ENCODE data around the gene RGS8.

DNA sequence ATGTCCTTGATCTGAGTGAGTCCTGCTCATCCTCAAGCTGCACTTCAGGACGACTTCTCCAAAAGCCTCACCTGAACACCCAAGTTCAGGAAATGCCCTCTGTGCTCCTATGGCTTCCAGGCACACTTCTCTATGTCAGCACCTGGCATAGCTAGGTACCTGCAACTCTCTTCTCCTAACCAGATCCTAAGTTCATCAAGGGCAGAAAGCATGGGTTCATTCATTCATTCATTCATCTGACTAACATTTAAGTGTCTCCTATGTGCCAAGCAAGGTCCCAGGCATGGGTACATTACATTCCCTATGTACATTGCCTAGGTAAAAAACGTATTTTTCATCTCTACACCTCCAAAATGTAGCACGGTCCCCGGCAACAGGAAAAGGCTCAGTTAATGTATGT lies 4.0 kb downstream of the RGS8 start:
- TF ChIP-seq, protein P1, sequence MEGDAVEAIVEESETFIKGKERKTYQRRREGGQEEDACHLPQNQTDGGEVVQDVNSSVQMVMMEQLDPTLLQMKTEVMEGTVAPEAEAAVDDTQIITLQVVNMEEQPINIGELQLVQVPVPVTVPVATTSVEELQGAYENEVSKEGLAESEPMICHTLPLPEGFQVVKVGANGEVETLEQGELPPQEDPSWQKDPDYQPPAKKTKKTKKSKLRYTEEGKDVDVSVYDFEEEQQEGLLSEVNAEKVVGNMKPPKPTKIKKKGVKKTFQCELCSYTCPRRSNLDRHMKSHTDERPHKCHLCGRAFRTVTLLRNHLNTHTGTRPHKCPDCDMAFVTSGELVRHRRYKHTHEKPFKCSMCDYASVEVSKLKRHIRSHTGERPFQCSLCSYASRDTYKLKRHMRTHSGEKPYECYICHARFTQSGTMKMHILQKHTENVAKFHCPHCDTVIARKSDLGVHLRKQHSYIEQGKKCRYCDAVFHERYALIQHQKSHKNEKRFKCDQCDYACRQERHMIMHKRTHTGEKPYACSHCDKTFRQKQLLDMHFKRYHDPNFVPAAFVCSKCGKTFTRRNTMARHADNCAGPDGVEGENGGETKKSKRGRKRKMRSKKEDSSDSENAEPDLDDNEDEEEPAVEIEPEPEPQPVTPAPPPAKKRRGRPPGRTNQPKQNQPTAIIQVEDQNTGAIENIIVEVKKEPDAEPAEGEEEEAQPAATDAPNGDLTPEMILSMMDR (IDR thresholded peaks at IDR 0.05) = no peak
- no peak for TF ChIP-seq POLR2A (IDR thresholded peaks at IDR 0.05)
